GM12875 (cell line): ENCODE data around the gene TMEM31.

Experiments
- H3K4me3 ChIP-seq: one replicate; pipeline ENCODE4 v1.5.1; 2011; ENCODE audit warnings: low read depth, low read length, control low read depth
- CTCF ChIP-seq: IDR thresholded peaks from 2 replicates; pipeline ENCODE4 v1.5.1; 2011; ENCODE audit warnings: low read depth, mild to moderate bottlenecking, control low read depth, inconsistent platforms, low read length, moderate library complexity, borderline replicate concordance; ENCODE audit not compliant: insufficient read depth

TMEM31 gene

GRCh38 chrX:103697687-103698086, 13.0 kb upstream of the TMEM31 start:
- TF ChIP-seq CTCF: no peak
- H3K4me3 ChIP-seq: no peak overlapping the region

DNA sequence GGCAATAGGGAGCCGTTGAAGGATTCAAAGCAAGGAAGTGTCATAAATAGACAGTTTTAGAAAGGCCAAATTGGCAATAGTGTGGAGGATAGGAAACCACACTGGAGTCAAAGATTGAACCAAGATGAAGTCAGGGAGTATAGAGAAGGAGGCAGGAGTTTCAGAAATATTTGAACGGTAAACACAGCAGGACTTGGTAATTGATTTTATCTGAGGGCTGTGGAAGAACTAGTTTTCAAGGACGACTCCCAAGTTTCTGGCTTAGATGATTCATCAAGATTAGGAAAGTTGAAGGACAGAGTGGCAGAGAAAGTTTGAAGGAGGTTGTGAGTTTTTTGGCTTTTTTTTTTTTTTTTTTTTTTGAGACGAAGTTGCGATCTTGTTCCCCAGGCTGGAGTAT, 11.5 kb upstream of the TMEM31 start:
- TF ChIP-seq CTCF: no peak
- H3K4me3 ChIP-seq: no peak overlapping the region

DNA sequence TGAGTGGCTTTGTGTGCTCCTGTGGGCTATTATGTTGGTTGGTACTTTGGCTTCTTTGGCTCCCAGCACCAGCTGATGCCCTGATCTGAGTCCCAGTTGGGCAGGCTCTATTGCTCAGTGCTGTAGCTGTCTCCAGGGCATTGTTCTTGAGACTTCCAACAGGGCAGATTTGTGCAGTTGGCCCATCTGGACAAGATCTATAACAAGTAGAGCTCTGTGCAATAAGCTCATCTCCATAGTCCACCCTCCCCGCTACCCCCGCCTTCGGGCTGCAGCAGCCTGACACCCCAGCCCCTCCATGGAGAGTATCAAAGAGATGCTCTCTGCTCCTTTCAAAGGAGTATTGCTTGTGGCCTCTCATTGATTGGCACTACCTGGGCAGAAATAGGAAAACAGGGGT, 5.8 kb upstream of the TMEM31 start:
- TF ChIP-seq CTCF: no peak
- no peak overlapping the region for H3K4me3 ChIP-seq

DNA sequence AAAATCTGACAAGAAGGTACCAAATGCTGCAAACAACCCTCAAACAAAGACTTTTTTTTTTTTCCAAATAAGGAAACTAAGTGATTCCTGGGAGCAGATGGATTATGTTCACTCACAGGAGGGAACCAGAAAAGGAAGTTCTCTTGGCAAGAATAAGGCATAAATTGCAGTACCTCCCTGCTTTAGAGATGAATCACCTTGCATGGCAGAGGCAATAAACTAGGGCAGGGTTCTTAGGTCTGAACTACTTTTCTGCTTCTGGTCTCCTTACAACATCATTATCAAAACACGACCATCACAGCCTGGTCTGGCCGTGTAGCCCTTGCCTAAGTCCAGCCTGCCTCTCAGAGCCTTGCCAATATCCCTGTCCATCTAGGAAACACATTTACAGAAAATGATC, 6.3 kb downstream of the TMEM31 start:
- no peak for TF ChIP-seq CTCF
- H3K4me3 ChIP-seq: no peak overlapping the region

DNA sequence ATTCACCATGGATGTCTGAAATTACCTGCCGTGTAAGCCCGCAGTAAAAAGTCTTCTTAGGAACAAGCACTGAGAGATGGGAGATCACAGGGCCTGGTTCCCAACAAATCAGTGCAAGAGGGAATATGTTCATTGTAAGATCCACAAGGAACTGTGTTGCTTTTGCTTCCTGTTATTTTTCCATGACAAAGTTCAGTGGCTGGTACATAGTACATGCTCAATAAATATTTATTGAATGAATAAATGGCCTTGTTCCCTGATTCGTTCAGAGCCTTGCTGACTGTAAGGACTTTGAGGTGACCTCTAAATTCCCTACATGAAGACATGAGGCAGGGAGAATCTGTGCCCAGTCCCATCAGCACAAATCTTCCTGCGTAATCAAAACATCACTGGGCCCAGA, 7.4 kb downstream of the TMEM31 start:
- no peak overlapping the region for H3K4me3 ChIP-seq
- no peak for TF ChIP-seq CTCF

- no peak for TF ChIP-seq CTCF
- no peak overlapping the region for H3K4me3 ChIP-seq
These were observed 11.8 kb downstream of the TMEM31 start for GRCh38 chrX:103722505-103722904.

GRCh38 chrX:103726477-103726876, 15.8 kb downstream of the TMEM31 start:
- TF ChIP-seq CTCF: no peak
- H3K4me3 ChIP-seq: no peak overlapping the region
